Endodermal cell (in vitro differentiated cells): ENCODE measurements around the gene SPATA46. TPM values are rescaled to one million over a fixed set of nuclear protein-coding genes. Genes with fewer than 3 reads are reported as not detected.

Experiments
- DNase-seq: peaks from one replicate; pipeline ENCODE4 v3.0.0-alpha.2; 2017
- H3K27ac ChIP-seq: 2 replicates; pipeline ENCODE4 v1.5.1; 2013; ENCODE audit warnings: mild to moderate bottlenecking, low read depth, low read length, moderate library complexity
- H3K27me3 ChIP-seq: 2 replicates; pipeline ENCODE4 v1.6.1; 2013; ENCODE audit warnings: mild to moderate bottlenecking, low read length, moderate library complexity; ENCODE audit not compliant: insufficient read depth, control insufficient read depth, poor library complexity, severe bottlenecking
- H3K36me3 ChIP-seq: 2 replicates; pipeline ENCODE4 v1.7.0; 2013; ENCODE audit warnings: mild to moderate bottlenecking, low read length, moderate library complexity; ENCODE audit not compliant: control insufficient read depth, insufficient read depth
- H3K4me1 ChIP-seq: one replicate; pipeline ENCODE4 v1.7.0; 2013; ENCODE audit warnings: low read length; ENCODE audit not compliant: control insufficient read depth, insufficient read depth
- H3K4me3 ChIP-seq: 2 replicates; pipeline ENCODE4 v1.5.1; 2013; ENCODE audit warnings: mild to moderate bottlenecking, low read length, moderate library complexity
- H3K9ac ChIP-seq: 2 replicates; pipeline ENCODE4 v1.6.1; 2013; ENCODE audit warnings: mild to moderate bottlenecking, low read length, moderate library complexity; ENCODE audit not compliant: poor library complexity, severe bottlenecking; ENCODE audit errors: extremely low read depth
- H3K9me3 ChIP-seq: 2 replicates; pipeline ENCODE4 v1.6.1; 2013; ENCODE audit warnings: mild to moderate bottlenecking, low read length, moderate library complexity; ENCODE audit not compliant: control insufficient read depth
- H3K27ac Mint-ChIP-seq: 2 replicates; pipeline ENCODE4 v1.8.0; 2020; ENCODE audit warnings: mixed read lengths
- H3K27me3 Mint-ChIP-seq: 2 replicates; pipeline ENCODE4 v1.8.0; 2021; ENCODE audit warnings: mild to moderate bottlenecking, mixed read lengths; ENCODE audit not compliant: insufficient read depth
- H3K36me3 Mint-ChIP-seq: 2 replicates; pipeline ENCODE4 v1.8.0; 2020; ENCODE audit warnings: low read depth, mixed read lengths
- H3K4me1 Mint-ChIP-seq: 2 replicates; pipeline ENCODE4 v1.8.0; 2020; ENCODE audit warnings: mixed read lengths
- H3K4me3 Mint-ChIP-seq: 2 replicates; pipeline ENCODE4 v1.8.0; 2020; ENCODE audit warnings: mild to moderate bottlenecking, moderate library complexity, mixed read lengths
- H3K9me3 Mint-ChIP-seq: 2 replicates; pipeline ENCODE4 v1.8.0; 2020; ENCODE audit warnings: mild to moderate bottlenecking, mixed read lengths
- CTCF ChIP-seq: fragments of 200-600 bp; sonication (generic); conservative IDR thresholded peaks from 2 replicates; pipeline ENCODE4 v1.5.0; 2021; ENCODE audit warnings: antibody characterized with exemption, mild to moderate bottlenecking
- WGBS, 2 experiments: methylation state at CpG; one replicate each; pipeline versions ENCODE4 v1.1.5 to v1.1.7; 2013; ENCODE audit warnings: missing lambda C conversion rate in 2 of 2, mixed read lengths in 1 of 2; ENCODE audit not compliant: insufficient coverage in 1 of 2, insufficient read length in 1 of 2; 5-methylcytosine and 5-hydroxymethylcytosine counted together
- total RNA-seq, 2 donors: library from RNA; stranded (reverse); fragmentation: NEBNext Ultra II Directional in 1 of 2; extraction: Animal tissue kit (Norgen Biotek cat#: 25700) in 1 of 2; gene quantifications; 2 replicates in 1 of 2; 3 replicates in 1 of 2; pipeline ENCODE4 v1.2.1, GENCODE V29; 2021

SPATA46 gene
- total RNA-seq, 2 donors from 2014 or later: not detected

DNA sequence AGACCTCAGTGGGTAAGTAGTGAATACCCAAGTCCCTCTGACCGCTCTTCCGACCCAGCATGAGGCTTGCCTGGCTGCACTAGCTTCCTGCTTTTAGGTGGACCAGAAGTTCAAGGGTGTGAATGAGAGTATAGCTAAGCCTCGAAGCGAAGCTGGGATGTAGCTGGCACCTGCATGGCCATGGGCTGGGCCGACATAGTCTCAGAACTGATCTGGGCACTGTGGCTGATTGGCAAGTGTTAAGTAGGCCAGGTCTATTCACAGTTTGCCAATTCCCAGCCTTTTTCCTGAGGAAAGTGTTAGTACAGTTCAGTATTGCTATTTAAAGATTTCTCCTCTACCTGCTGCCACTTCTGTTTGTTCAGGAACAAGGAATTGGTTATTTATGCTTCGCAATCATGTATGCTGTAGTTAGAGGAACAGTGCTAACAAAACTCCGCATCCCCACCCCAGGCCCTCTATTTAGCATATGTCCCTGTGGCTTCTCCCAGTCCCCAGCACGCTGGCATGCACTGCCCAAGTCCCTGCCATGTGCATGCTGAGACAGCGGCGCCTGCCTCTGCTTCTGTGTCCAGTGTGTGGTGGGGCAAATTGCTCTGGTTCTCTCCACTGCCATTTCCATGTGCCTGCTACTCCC is 16.3 kb downstream of the SPATA46 start:
- no peaks in the 10 kb centered on the region for H3K36me3 Mint-ChIP-seq
- WGBS, 2 experiments: 96% methylated on average over 7 to 10 of the region's 10 CpGs
- no peaks in the 10 kb centered on the region for H3K9me3 Mint-ChIP-seq

DNA sequence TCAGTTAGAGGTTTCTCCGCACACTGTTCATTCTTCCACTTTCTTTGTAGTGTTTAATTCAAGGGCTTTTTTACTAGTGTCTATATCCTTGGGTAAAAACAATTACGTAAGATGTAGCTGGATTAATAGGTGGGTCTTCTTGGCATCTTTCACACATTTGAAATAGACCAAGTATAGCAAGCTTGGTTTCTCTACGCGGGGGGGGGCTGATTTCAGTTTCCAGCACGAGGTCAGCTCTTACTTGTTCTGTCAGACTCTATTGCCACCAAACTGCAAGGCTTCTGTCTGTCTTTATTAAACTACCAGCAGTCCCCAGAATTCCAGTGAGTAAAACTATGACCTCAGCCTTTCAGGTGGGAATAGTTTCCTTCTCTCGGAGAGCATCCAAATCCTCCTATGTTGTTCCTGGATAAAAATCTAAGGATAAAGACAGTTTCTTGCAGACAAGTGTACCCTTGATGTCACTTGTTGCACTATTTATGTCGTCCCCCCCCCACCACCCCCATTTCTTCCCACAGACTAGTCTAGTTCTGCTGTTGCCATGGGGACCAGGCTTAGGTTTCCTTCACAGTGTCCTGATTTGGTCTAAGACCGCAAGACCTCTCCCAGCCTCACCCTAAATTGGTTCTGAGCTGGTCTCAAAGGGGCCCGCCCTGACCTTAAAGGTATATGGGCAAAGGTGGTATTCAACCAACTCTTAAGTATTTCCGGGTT is 17.0 kb downstream of the SPATA46 start:
- no peak overlapping the region for H3K4me3 ChIP-seq
- no peak overlapping the region for H3K4me3 Mint-ChIP-seq
- no peaks in the 10 kb centered on the region for H3K36me3 Mint-ChIP-seq
- no peak for TF ChIP-seq CTCF
- H3K9me3 Mint-ChIP-seq: no peaks in the 10 kb centered on the region
- peaks cover under 1% of the 10 kb centered on the region for H3K27me3 Mint-ChIP-seq
- H3K4me1 ChIP-seq: no peaks in the 10 kb centered on the region
- DNase-seq: no peak
- no peaks in the 10 kb centered on the region for H3K4me1 Mint-ChIP-seq
- H3K9ac ChIP-seq: no peak overlapping the region
- no peaks in the 10 kb centered on the region for H3K27me3 ChIP-seq
- WGBS, 2 experiments: 66 to 80% methylated on average over 5 to 10 of the region's 10 CpGs
- no peak overlapping the region for H3K27ac ChIP-seq
- H3K27ac Mint-ChIP-seq: no peak overlapping the region
- no peaks in the 10 kb centered on the region for H3K36me3 ChIP-seq
- H3K9me3 ChIP-seq: no peaks in the 10 kb centered on the region

More for the DNA sequence above, 16.3 kb downstream of the SPATA46 start:
- Mint-ChIP-seq H3K4me3 (no peak overlapping the region), H3K27me3 (peaks cover 1% of the 10 kb centered on the region), H3K27ac (no peak overlapping the region), H3K4me1 (no peaks in the 10 kb centered on the region)
- TF ChIP-seq CTCF: no peak
- no peak overlapping the region for H3K4me3 ChIP-seq
- no peak for DNase-seq
- no peak overlapping the region for H3K27ac ChIP-seq
- no peak overlapping the region for H3K9ac ChIP-seq
- H3K9me3 ChIP-seq: no peaks in the 10 kb centered on the region
- H3K4me1 ChIP-seq: no peaks in the 10 kb centered on the region
- no peaks in the 10 kb centered on the region for H3K36me3 ChIP-seq
- no peaks in the 10 kb centered on the region for H3K27me3 ChIP-seq

GRCh38 chr1:162358928-162359327 is 17.7 kb downstream of the SPATA46 start:
- H3K27ac ChIP-seq: peak overlapping the region; percentile 55
- H3K4me3 ChIP-seq: no peak overlapping the region
- 100% methylated on average over 1 of the region's 1 CpG; no CpG with 5 or more reads in 1 of the 2 experiments for WGBS, 2 experiments

More at GRCh38 chr1:162358928-162359327, 17.7 kb downstream of the SPATA46 start:
- Mint-ChIP-seq H3K27me3 (no peaks in the 10 kb centered on the region), H3K9me3 (no peaks in the 10 kb centered on the region), H3K27ac (no peak overlapping the region), H3K36me3 (no peaks in the 10 kb centered on the region), H3K4me1 (peaks cover 2% of the 10 kb centered on the region), H3K4me3 (no peak overlapping the region)
- Histone ChIP-seq H3K27me3 (no peaks in the 10 kb centered on the region), H3K36me3 (no peaks in the 10 kb centered on the region), H3K9me3 (no peaks in the 10 kb centered on the region), H3K4me1 (peaks cover 2% of the 10 kb centered on the region), H3K9ac (no peak overlapping the region)
- no peak for DNase-seq
- TF ChIP-seq CTCF: no peak
